GM12878 (cell line): ENCODE results near the gene NLRC3.

Experiments used
- BCL11A ChIP-seq: IDR thresholded peaks from 2 replicates; pipeline ENCODE4 v1.6.1; 2011; ENCODE audit warnings: low read depth, low read length
- CHD1 ChIP-seq: IDR thresholded peaks from 2 replicates; pipeline ENCODE4 v1.6.1; 2012; ENCODE audit warnings: low read depth, low read length, improper control_type of control experiment
- CHD2 ChIP-seq: IDR thresholded peaks from 2 replicates; pipeline ENCODE4 v1.6.1; 2011; ENCODE audit warnings: low read depth, low read length, improper control_type of control experiment, borderline replicate concordance
- DPF2 ChIP-seq: fragments of 450-650 bp; IDR thresholded peaks from 2 replicates; pipeline ENCODE4 v1.6.1; 2017; ENCODE audit warnings: mild to moderate bottlenecking
- EGR1 ChIP-seq, 2 experiments: IDR thresholded peaks; 1 replicate in 1 of 2; 2 replicates in 1 of 2; pipeline ENCODE4 v1.6.1; 2011 to 2012; ENCODE audit warnings: low read depth in 2 of 2, low read length in 2 of 2, borderline replicate concordance in 1 of 2, mild to moderate bottlenecking in 1 of 2, moderate library complexity in 1 of 2
- NFYB ChIP-seq: IDR thresholded peaks from 2 replicates; pipeline ENCODE4 v1.6.1; 2011; ENCODE audit warnings: low read depth, mild to moderate bottlenecking, low read length, improper control_type of control experiment, moderate library complexity; ENCODE audit not compliant: insufficient read depth
- RCOR1 ChIP-seq: conservative IDR thresholded peaks from 2 replicates; pipeline ENCODE4 v1.6.1; 2012; ENCODE audit warnings: low read depth, low read length, improper control_type of control experiment
- SMAD1 ChIP-seq: fragments of 450-650 bp; IDR thresholded peaks from 2 replicates; pipeline ENCODE4 v1.6.1; 2018; ENCODE audit warnings: mild to moderate bottlenecking, low read depth; ENCODE audit not compliant: partially characterized antibody
- SRF ChIP-seq, 2 experiments: IDR thresholded peaks; 2 replicates each; pipeline ENCODE4 v1.6.1; 2011; ENCODE audit warnings: low read depth in 2 of 2, low read length in 2 of 2, mild to moderate bottlenecking in 1 of 2, moderate library complexity in 1 of 2
- TF ChIP-seq, protein P1 (sequence below), 3 experiments: IDR thresholded peaks in 2 of 3; conservative IDR thresholded peaks in 1 of 3; 2 replicates each; pipeline ENCODE4 v1.5.1; 2011; ENCODE audit warnings: low read depth in 3 of 3, low read length in 3 of 3, mild to moderate bottlenecking in 3 of 3, control low read depth in 2 of 3, moderate library complexity in 2 of 3, inconsistent platforms in 1 of 3, mixed read lengths in 1 of 3; ENCODE audit not compliant: control insufficient read depth in 2 of 3, insufficient read depth in 1 of 3; ENCODE audit errors: extremely low read depth in 1 of 3
- TF ChIP-seq, protein P2 (sequence below): IDR thresholded peaks from 2 replicates; pipeline ENCODE4 v1.6.1; 2012; ENCODE audit warnings: low read depth, low read length, improper control_type of control experiment
- TF ChIP-seq, protein P3 (sequence below): fragments of 450-650 bp; formaldehyde crosslinking; IDR thresholded peaks from 2 replicates; pipeline ENCODE4 v1.5.0; 2022; ENCODE audit warnings: mild to moderate bottlenecking, missing genetic modification characterization
- TF ChIP-seq, protein P4 (sequence below): fragments of 450-650 bp; formaldehyde crosslinking; IDR thresholded peaks from 2 replicates; pipeline ENCODE4 v1.4.0; 2022; ENCODE audit warnings: mild to moderate bottlenecking, moderate library complexity
- TF ChIP-seq, protein P5 (sequence below): IDR thresholded peaks from 2 replicates; pipeline ENCODE4 v1.6.1; 2012; ENCODE audit warnings: low read length, inconsistent platforms

DNA sequence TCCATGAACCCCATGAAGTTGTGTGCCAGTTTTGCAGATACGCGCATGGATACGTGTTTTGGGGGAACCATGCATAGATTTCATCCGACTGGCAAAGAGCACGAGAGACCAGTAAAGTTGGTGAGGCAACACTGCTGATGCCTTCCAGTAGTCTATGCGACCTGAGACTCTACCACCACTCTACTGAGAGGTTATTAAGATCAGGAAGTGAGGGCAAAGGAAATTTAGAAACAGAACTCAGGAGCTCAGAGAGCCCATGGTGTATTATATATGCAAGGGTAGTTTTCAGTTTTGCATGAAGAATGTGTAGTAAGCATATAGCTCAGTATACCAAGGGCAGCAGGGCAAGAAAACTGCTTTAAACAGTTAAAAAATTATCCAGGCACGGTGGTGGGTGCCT is 30.0 kb upstream of the NLRC3 start:
- TF ChIP-seq NFYB (no peak), SMAD1 (no peak), BCL11A (no peak), EGR1 (IDR thresholded peaks at IDR 0.05; ENCODE audit: borderline replicate concordance in 1 of 2, low read depth in 2 of 2, low read length in 2 of 2) (no peak), RCOR1 (no peak), CHD1 (no peak), DPF2 (no peak), CHD2 (no peak), SRF (IDR thresholded peaks at IDR 0.05; ENCODE audit: low read depth in 2 of 2, low read length in 2 of 2) (no peak)
- TF ChIP-seq, protein P1, sequence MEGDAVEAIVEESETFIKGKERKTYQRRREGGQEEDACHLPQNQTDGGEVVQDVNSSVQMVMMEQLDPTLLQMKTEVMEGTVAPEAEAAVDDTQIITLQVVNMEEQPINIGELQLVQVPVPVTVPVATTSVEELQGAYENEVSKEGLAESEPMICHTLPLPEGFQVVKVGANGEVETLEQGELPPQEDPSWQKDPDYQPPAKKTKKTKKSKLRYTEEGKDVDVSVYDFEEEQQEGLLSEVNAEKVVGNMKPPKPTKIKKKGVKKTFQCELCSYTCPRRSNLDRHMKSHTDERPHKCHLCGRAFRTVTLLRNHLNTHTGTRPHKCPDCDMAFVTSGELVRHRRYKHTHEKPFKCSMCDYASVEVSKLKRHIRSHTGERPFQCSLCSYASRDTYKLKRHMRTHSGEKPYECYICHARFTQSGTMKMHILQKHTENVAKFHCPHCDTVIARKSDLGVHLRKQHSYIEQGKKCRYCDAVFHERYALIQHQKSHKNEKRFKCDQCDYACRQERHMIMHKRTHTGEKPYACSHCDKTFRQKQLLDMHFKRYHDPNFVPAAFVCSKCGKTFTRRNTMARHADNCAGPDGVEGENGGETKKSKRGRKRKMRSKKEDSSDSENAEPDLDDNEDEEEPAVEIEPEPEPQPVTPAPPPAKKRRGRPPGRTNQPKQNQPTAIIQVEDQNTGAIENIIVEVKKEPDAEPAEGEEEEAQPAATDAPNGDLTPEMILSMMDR (IDR thresholded peaks at IDR 0.05 in 2 of 3, conservative IDR thresholded peaks at IDR 0.05 in 1 of 3; ENCODE audit: control insufficient read depth in 2 of 3, extremely low read depth in 1 of 3, insufficient read depth in 1 of 3, low read depth in 3 of 3, low read length in 3 of 3): no peak
- TF ChIP-seq, protein P2, sequence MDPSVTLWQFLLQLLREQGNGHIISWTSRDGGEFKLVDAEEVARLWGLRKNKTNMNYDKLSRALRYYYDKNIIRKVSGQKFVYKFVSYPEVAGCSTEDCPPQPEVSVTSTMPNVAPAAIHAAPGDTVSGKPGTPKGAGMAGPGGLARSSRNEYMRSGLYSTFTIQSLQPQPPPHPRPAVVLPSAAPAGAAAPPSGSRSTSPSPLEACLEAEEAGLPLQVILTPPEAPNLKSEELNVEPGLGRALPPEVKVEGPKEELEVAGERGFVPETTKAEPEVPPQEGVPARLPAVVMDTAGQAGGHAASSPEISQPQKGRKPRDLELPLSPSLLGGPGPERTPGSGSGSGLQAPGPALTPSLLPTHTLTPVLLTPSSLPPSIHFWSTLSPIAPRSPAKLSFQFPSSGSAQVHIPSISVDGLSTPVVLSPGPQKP: no peak
- TF ChIP-seq, protein P3, sequence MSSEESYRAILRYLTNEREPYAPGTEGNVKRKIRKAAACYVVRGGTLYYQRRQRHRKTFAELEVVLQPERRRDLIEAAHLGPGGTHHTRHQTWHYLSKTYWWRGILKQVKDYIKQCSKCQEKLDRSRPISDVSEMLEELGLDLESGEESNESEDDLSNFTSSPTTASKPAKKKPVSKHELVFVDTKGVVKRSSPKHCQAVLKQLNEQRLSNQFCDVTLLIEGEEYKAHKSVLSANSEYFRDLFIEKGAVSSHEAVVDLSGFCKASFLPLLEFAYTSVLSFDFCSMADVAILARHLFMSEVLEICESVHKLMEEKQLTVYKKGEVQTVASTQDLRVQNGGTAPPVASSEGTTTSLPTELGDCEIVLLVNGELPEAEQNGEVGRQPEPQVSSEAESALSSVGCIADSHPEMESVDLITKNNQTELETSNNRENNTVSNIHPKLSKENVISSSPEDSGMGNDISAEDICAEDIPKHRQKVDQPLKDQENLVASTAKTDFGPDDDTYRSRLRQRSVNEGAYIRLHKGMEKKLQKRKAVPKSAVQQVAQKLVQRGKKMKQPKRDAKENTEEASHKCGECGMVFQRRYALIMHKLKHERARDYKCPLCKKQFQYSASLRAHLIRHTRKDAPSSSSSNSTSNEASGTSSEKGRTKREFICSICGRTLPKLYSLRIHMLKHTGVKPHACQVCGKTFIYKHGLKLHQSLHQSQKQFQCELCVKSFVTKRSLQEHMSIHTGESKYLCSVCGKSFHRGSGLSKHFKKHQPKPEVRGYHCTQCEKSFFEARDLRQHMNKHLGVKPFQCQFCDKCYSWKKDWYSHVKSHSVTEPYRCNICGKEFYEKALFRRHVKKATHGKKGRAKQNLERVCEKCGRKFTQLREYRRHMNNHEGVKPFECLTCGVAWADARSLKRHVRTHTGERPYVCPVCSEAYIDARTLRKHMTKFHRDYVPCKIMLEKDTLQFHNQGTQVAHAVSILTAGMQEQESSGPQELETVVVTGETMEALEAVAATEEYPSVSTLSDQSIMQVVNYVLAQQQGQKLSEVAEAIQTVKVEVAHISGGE: no peak
- TF ChIP-seq, protein P4, sequence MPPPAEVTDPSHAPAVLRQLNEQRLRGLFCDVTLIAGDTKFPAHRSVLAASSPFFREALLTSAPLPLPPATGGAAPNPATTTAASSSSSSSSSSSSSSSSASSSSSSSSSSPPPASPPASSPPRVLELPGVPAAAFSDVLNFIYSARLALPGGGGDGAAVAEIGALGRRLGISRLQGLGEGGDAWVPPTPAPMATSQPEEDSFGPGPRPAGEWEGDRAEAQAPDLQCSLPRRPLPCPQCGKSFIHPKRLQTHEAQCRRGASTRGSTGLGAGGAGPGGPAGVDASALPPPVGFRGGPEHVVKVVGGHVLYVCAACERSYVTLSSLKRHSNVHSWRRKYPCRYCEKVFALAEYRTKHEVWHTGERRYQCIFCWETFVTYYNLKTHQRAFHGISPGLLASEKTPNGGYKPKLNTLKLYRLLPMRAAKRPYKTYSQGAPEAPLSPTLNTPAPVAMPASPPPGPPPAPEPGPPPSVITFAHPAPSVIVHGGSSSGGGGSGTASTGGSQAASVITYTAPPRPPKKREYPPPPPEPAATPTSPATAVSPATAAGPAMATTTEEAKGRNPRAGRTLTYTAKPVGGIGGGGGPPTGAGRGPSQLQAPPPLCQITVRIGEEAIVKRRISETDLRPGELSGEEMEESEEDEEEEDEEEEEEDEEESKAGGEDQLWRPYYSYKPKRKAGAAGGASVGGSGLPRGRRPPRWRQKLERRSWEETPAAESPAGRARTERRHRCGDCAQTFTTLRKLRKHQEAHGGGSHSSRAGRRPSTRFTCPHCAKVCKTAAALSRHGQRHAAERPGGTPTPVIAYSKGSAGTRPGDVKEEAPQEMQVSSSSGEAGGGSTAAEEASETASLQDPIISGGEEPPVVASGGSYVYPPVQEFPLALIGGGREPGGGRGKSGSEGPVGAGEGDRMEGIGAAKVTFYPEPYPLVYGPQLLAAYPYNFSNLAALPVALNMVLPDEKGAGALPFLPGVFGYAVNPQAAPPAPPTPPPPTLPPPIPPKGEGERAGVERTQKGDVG (CRISPR knock-in tag): no peak
- TF ChIP-seq, protein P5, sequence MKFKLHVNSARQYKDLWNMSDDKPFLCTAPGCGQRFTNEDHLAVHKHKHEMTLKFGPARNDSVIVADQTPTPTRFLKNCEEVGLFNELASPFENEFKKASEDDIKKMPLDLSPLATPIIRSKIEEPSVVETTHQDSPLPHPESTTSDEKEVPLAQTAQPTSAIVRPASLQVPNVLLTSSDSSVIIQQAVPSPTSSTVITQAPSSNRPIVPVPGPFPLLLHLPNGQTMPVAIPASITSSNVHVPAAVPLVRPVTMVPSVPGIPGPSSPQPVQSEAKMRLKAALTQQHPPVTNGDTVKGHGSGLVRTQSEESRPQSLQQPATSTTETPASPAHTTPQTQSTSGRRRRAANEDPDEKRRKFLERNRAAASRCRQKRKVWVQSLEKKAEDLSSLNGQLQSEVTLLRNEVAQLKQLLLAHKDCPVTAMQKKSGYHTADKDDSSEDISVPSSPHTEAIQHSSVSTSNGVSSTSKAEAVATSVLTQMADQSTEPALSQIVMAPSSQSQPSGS: no peak
